NCI-H2196 treated with DMSO at 0.1 percent for 48 hours (cell line): ENCODE measurements around the gene MIA3.
A peak's percentile ranks its signal among the peaks of the same experiment; 100 is the strongest.
"Not testable (repeated sequence)": the region's sequence is repeated elsewhere in the genome, so short reads cannot be mapped to it uniquely, and the experiment has no call there.

Experiments used
- DNase-seq: peaks from one replicate; lab custom pipeline; 2025; ENCODE audit not compliant: unreplicated experiment; lab: John Stamatoyannopoulos, UW

Gene MIA3

GRCh38 chr1:222665964-222666363 lies 48.1 kb downstream of the MIA3 start:
- no peak for DNase-seq

GRCh38 chr1:222668184-222668583 lies 50.3 kb downstream of the MIA3 start:
- DNase-seq, result not testable (repeated sequence)

DNA sequence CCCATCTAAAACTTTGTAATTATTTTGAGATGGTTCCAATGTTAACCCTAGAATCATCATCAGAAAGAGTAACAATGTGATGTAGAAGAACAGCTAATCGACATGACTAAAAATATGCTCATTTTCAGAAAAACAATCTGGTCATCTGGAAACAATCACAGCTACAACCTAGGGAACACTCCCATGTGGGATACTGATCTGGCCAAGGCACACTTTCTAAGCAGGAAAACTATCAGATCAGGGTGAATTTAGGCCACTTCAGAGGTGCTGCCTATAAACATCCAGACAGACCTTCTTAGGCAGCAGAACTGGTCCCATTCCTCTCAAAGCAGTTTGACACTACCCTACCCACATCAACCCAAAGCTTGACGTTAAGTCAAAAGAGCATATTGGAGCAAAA lies 51.2 kb downstream of the MIA3 start:
- DNase-seq, result not testable (repeated sequence)

DNA sequence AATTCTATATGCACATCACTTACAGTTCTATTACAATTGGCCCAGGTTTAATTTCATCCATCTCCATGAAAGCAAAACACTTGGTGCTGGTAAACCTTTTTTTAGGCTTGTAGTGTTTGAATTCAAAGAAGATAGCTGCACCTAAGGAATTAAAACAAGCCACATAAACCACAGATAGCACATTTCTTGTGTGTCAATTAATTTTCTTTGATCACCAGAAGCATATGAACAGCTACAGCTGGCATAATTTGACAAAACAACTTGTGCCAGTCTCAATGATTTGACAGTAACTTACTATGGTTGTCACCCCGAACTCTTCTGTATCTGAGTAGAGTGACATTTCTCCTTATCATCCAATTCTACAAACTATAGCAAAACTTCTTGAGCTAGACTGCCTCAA lies 52.2 kb downstream of the MIA3 start:
- DNase-seq, result no peak

DNA sequence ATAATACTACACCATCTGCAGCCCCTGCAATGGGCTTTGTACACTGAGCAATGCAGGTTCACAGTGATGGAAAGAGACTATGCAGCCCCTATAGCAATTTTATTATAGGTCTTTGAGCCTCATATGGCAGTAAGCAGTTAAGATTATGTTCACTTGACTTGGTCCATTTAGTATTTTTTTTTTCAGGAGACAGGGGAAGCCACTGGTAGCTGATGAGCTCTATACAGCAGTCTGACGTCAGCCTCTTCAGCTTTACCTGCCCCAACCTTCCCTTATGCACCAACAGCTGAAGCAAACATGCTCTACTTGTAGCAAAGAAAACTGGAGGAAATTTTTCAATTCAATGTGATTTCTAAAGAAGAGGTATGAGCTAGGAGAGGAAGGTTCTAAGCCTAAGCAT lies 62.2 kb downstream of the MIA3 start:
- no peak for DNase-seq

DNA sequence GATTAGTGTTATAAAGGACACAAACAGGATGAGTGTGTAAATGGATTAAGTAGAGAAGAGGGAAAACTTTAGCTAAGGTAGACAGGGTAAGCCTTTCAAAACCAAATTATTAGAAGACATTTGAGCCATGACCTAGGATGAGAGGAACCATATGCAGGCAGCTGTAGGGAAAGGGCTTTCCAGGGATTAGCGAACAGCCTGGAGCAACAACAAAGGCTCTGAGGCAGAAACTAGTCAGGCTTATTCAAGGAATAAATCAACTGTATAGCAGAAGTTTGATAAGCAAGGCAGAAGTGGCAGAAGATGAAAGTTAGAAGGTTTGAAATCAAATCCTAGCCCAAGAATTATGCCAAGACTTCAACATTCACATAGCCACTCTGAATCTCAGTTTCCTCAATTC lies 73.1 kb downstream of the MIA3 start:
- no peak for DNase-seq

- no peak for DNase-seq
Measured at GRCh38 chr1:222694927-222695326, 77.0 kb downstream of the MIA3 start.

- DNase-seq, result no peak
Measured at GRCh38 chr1:222696741-222697140, 78.8 kb downstream of the MIA3 start.

GRCh38 chr1:222697203-222697602 lies 79.3 kb downstream of the MIA3 start:
- DNase-seq, result no peak

GRCh38 chr1:222697826-222698225 lies 79.9 kb downstream of the MIA3 start:
- no peak for DNase-seq

DNA sequence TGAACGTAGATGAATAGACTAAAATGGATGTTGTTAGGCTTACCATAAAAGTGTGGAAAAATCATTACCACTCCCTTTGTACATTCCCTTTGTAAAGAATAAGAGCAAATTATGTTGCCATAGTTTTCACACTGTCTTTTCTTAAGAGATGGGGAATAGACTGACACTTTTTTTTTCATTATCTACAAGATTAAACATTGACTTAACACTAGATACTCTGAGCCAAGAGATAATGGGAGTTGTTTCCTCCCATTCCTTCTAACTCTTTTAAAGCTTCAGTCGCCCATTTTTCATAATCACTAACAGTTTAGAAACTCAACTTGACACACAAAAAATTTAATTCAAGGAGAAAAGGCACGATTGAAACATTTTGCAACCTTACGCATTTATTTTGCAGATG lies 84.3 kb downstream of the MIA3 start:
- no peak for DNase-seq

DNA sequence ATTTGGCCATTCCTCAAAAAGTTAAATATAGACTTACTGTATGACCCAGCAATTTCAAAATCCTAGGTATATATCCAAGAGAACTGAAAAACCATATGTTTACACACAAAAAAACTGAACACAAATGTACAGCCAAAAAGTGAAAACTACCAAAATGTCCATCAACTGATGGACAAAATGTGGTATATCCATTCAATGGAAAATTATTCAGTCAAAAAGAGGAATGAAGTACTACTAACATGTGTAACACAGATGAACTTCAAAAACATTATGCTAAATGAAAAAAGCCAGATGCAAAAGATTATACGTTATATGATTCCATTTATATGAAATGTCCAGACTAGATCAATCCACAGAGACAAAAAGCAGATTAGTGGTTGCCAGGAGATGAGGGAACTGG lies 86.4 kb downstream of the MIA3 start:
- no peak for DNase-seq

DNA sequence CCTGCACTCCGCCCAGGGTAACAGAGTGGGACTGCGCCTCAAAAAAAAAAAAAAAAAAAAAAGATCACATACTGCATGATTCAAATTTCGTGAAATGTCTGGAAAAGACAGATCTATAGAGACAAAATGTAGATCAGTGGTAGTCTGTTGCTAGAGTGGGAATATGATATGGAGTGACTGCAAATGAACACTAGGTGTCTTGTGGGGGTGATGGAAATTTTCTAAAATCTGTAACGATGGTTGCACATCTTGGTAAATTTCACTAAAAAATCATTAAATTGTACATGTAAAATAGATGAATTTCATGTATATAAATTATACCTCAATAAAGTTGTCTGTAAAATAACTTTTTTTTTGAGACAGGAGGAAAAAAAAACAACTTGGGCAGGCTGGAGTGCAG lies 88.9 kb downstream of the MIA3 start:
- DNase-seq, result no peak

- no peak for DNase-seq
Measured at GRCh38 chr1:222709700-222710153, 91.8 kb downstream of the MIA3 start.

DNA sequence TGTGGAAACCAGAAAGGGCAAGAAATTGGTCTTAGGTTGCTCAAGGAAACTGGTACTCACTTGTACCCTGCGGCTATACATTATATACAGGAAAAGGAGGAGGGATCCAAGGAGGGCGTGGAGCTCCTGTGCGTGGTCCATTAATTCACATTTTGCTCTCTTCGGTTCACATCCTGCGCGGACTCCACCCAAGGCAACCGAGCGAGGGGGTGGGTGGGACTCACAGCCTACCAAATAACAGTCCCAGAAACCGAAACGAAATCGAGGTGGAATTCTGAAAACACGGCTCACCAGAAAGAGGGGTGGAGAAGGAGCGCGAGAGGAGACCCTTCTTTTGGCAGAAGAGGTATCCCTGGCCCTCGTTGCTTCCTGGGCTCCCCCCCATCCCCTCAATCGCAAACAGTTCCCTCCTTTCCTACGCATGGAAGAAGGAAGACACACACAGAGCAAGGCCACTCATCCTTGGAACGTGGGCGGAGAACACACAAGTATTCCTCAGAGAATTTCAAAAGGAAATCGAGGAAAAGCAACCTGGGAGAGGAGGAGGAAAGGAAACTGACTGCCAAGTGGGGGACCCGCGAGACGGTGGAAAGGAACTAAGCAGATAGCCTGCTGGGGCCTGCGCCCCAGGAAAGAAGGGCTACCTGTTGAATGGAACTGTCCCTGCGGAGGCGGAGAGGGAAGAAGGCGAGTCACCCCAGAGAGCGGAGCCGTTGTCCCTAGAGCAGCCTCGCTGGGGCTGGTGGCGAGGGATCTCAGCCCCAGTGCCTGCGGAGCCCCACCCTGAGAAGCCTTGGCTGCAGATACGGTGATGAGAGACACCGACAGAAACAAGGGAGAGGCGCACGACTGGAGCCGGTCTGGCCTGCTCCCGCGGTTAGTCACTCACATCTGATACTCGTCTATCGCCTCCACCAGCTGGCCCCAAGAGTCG lies 93.7 kb downstream of the MIA3 start:
- DNase-seq, result no peak

GRCh38 chr1:222712253-222713090 lies 94.6 kb downstream of the MIA3 start, which contains the start of the genes AIDA and BROX:
TSS of gene AIDA (minus strand) at chr1:222712491. CDS start at chr1:222712317, 174 bp downstream.
TSS of gene BROX (plus strand) at chr1:222712564. CDS start at chr1:222715700, 3,136 bp downstream.
- peak; percentile 79 for DNase-seq

- peak; percentile 88 for DNase-seq
Measured at GRCh38 chr1:222713091-222713961, 95.4 kb downstream of the MIA3 start.

DNA sequence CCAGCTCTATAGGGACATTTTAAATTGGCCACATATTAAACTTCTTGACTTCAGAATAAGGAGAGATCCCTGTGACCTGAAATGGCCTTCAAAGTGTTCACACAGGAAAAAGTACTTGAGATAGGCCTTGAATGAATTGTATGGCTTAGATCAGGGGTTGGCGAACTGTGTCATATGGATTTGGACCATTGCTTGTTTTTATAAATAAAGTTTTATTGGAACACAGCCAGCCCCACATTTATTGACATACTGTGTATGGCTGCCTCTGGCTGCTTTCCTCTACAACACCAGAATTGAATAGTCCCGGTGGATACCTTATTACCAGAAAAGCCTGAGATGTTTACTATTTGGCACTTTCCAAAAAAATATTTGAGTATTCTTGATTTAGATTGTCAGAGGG lies 98.5 kb downstream of the MIA3 start:
- no peak for DNase-seq
